H9 (cell line): ENCODE data around the gene ARHGAP25. TPM values are rescaled to one million over a fixed set of nuclear protein-coding genes. Genes with fewer than 3 reads are reported as not detected.

Source experiments
- DNase-seq: peaks from one replicate; pipeline ENCODE4 v3.0.0-alpha.2; 2017
- H2AFZ ChIP-seq: one replicate; pipeline ENCODE4 v1.6.1; 2013; ENCODE audit warnings: mild to moderate bottlenecking, low read length, control low read depth, moderate library complexity
- H2AK5ac ChIP-seq: 2 replicates; pipeline ENCODE4 v1.6.1; 2013; ENCODE audit warnings: low read length, control low read depth, mixed read lengths; ENCODE audit not compliant: insufficient read length
- H2BK120ac ChIP-seq: one replicate; pipeline ENCODE4 v1.6.1; 2013; ENCODE audit warnings: low read depth, mild to moderate bottlenecking, low read length, control low read depth, inconsistent platforms; ENCODE audit not compliant: poor library complexity, severe bottlenecking
- H2BK12ac ChIP-seq: 2 replicates; pipeline ENCODE4 v1.6.1; 2013; ENCODE audit warnings: low read length, control low read depth, mixed read lengths, low read depth; ENCODE audit not compliant: insufficient read length
- H2BK15ac ChIP-seq: 2 replicates; pipeline ENCODE4 v1.6.1; 2013; ENCODE audit warnings: low read depth, low read length, control low read depth
- H2BK20ac ChIP-seq: one replicate; pipeline ENCODE4 v1.6.1; 2013; ENCODE audit warnings: low read depth, mild to moderate bottlenecking, low read length, control low read depth, inconsistent platforms; ENCODE audit not compliant: poor library complexity, severe bottlenecking
- H2BK5ac ChIP-seq: 2 replicates; pipeline ENCODE4 v1.6.1; 2013; ENCODE audit warnings: low read length, control low read depth, mixed read lengths; ENCODE audit not compliant: insufficient read length
- H3K14ac ChIP-seq: 2 replicates; pipeline ENCODE4 v1.6.1; 2013; ENCODE audit warnings: low read length, control low read depth; ENCODE audit not compliant: insufficient read depth
- H3K18ac ChIP-seq: 2 replicates; pipeline ENCODE4 v1.6.1; 2013; ENCODE audit warnings: low read depth, mild to moderate bottlenecking, mixed read lengths, low read length, control low read depth; ENCODE audit not compliant: insufficient read length
- H3K23ac ChIP-seq: 2 replicates; pipeline ENCODE4 v1.6.1; 2013; ENCODE audit warnings: low read length, control low read depth, mixed read lengths, low read depth; ENCODE audit not compliant: insufficient read length
- H3K23me2 ChIP-seq: 2 replicates; pipeline ENCODE4 v1.6.1; 2013; ENCODE audit warnings: low read depth, mild to moderate bottlenecking, mixed read lengths, low read length, control low read depth; ENCODE audit not compliant: insufficient read length, poor library complexity, severe bottlenecking
- H3K27ac ChIP-seq: 2 replicates; pipeline ENCODE4 v1.5.1; 2013; ENCODE audit warnings: low read length, control low read depth, mixed read lengths, low read depth; ENCODE audit not compliant: insufficient read length
- H3K27me3 ChIP-seq: 2 replicates; pipeline ENCODE4 v1.6.1; 2013; ENCODE audit warnings: low read length, control low read depth, inconsistent platforms; ENCODE audit not compliant: insufficient read depth
- H3K4ac ChIP-seq: 2 replicates; pipeline ENCODE4 v1.6.1; 2013; ENCODE audit warnings: low read depth, mild to moderate bottlenecking, control low read depth, inconsistent platforms, low read length, moderate library complexity
- H3K4me1 ChIP-seq: 2 replicates; pipeline ENCODE4 v1.6.1; 2013; ENCODE audit warnings: low read length, control low read depth, inconsistent platforms; ENCODE audit not compliant: insufficient read depth
- H3K4me2 ChIP-seq: 2 replicates; pipeline ENCODE4 v1.6.1; 2013; ENCODE audit warnings: low read length, control low read depth, mixed read lengths; ENCODE audit not compliant: insufficient read length, insufficient read depth
- H3K56ac ChIP-seq: 2 replicates; pipeline ENCODE4 v1.6.1; 2013; ENCODE audit warnings: low read depth, mild to moderate bottlenecking, mixed read lengths, low read length, control low read depth; ENCODE audit not compliant: insufficient read length
- H3K79me1 ChIP-seq: 2 replicates; pipeline ENCODE4 v1.6.1; 2013; ENCODE audit warnings: low read depth, mild to moderate bottlenecking, moderate library complexity, low read length, control low read depth, inconsistent platforms; ENCODE audit not compliant: insufficient read depth, poor library complexity, severe bottlenecking
- H3K79me2 ChIP-seq: 2 replicates; pipeline ENCODE4 v1.6.1; 2013; ENCODE audit warnings: low read length, control low read depth, inconsistent platforms; ENCODE audit not compliant: insufficient read depth
- H3K9ac ChIP-seq: 2 replicates; pipeline ENCODE4 v1.6.1; 2013; ENCODE audit warnings: low read length, control low read depth, mixed read lengths; ENCODE audit not compliant: insufficient read length; ENCODE audit errors: extremely low read depth
- H3K9me3 ChIP-seq: one replicate; pipeline ENCODE4 v1.6.1; 2013; ENCODE audit warnings: low read depth, low read length, inconsistent platforms; ENCODE audit not compliant: control insufficient read depth
- H3T11ph ChIP-seq: one replicate; pipeline ENCODE4 v1.6.1; 2013; ENCODE audit warnings: mild to moderate bottlenecking, low read length, control low read depth, inconsistent platforms
- H4K20me1 ChIP-seq: one replicate; pipeline ENCODE4 v1.6.1; 2013; ENCODE audit not compliant: control insufficient read depth, insufficient read length, insufficient read depth
- H4K5ac ChIP-seq: 2 replicates; pipeline ENCODE4 v1.6.1; 2013; ENCODE audit warnings: low read depth, mild to moderate bottlenecking, mixed read lengths, low read length, control low read depth; ENCODE audit not compliant: insufficient read length
- H4K8ac ChIP-seq: replicated peaks from 2 replicates; pipeline ENCODE4 v1.6.1; 2013; ENCODE audit warnings: low read length, control low read depth, mixed read lengths, low read depth; ENCODE audit not compliant: insufficient read length
- H4K91ac ChIP-seq: 2 replicates; pipeline ENCODE4 v1.6.1; 2013; ENCODE audit warnings: low read depth, mild to moderate bottlenecking, moderate library complexity, mixed read lengths, low read length, control low read depth; ENCODE audit not compliant: insufficient read length
- H3K27ac Mint-ChIP-seq, 3 experiments: 2 replicates in 2 of 3; 3 replicates in 1 of 3; pipeline ENCODE4 v1.8.0; 2020 to 2021; ENCODE audit warnings: mixed read lengths in 3 of 3, mild to moderate bottlenecking in 1 of 3, moderate library complexity in 1 of 3
- H3K27me3 Mint-ChIP-seq: 2 replicates; pipeline ENCODE4 v1.8.0; 2021; ENCODE audit warnings: low read depth, mild to moderate bottlenecking, moderate library complexity, mixed read lengths
- H3K36me3 Mint-ChIP-seq, 3 experiments: 2 replicates in 2 of 3; 3 replicates in 1 of 3; pipeline ENCODE4 v1.8.0; 2020 to 2021; ENCODE audit warnings: low read depth in 3 of 3, mixed read lengths in 3 of 3; ENCODE audit not compliant: insufficient read depth in 1 of 3
- H3K4me1 Mint-ChIP-seq, 2 experiments: 2 replicates each; pipeline ENCODE4 v1.8.0; 2020; ENCODE audit warnings: mixed read lengths in 2 of 2
- H3K4me3 Mint-ChIP-seq, 2 experiments: 2 replicates in 1 of 2; 3 replicates in 1 of 2; pipeline ENCODE4 v1.8.0; 2020 to 2021; ENCODE audit warnings: mild to moderate bottlenecking in 2 of 2, mixed read lengths in 2 of 2, moderate library complexity in 1 of 2
- H3K9me3 Mint-ChIP-seq, 2 experiments: 2 replicates in 1 of 2; 3 replicates in 1 of 2; pipeline ENCODE4 v1.8.0; 2020; ENCODE audit warnings: mild to moderate bottlenecking in 2 of 2, mixed read lengths in 2 of 2, moderate library complexity in 1 of 2
- WGBS: extraction: QIAGEN DNeasy Blood & Tissue Kit; methylation state at CpG from one replicate; pipeline ENCODE4 v1.1.7; 2013; ENCODE audit warnings: missing lambda C conversion rate, low lambda C conversion rate, mixed read lengths; ENCODE audit not compliant: insufficient read length; ENCODE audit errors: extremely low coverage; 5-methylcytosine and 5-hydroxymethylcytosine counted together
- total RNA-seq: library from RNA; stranded (reverse); gene quantifications from 2 replicates; pipeline ENCODE4 v1.2.1, GENCODE V29; 2021
- TF ChIP-seq, protein P1 (sequence below): fragments of 200-600 bp; sonication (generic); conservative IDR thresholded peaks from 3 replicates; pipeline ENCODE4 v1.8.0; 2021; ENCODE audit warnings: antibody characterized with exemption, mild to moderate bottlenecking

ARHGAP25 gene
- total RNA-seq, 1 experiment from 2014 or later, result 1.3 TPM

DNA sequence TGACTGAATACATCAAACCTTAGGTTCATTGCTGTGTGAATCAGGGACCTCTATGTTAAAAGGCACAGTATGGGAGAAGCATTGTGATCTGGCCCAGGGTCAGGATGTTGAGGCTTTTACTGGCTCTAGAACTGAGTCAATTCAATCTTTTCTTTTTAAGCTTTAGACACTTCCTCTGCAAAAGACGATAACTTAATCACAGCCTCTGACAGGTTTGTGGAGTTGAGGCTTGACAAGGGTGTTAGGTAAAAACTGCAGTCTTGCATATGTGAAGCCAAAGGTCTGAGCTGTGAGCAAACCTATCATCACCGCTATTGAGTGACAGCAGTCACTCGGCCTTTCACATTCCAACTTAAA is 17.3 kb upstream of the ARHGAP25 start:
- Histone ChIP-seq H3K4ac (no peak overlapping the region), H3T11ph (no peak overlapping the region), H3K23me2 (no peaks in the 10 kb centered on the region), H2BK15ac (no peak overlapping the region), H3K79me1 (no peaks in the 10 kb centered on the region), H3K23ac (no peak overlapping the region), H3K4me1 (peaks cover 3% of the 10 kb centered on the region; the same call in 1 of the 2 replicates), H3K4me2 (no peak overlapping the region), H3K9ac (no peak overlapping the region), H3K9me3 (no peaks in the 10 kb centered on the region), H4K20me1 (no peaks in the 10 kb centered on the region), H2BK20ac (no peak overlapping the region), H4K91ac (no peak overlapping the region), H2BK5ac (no peak overlapping the region), H3K79me2 (no peaks in the 10 kb centered on the region), H2AFZ (no peak overlapping the region), H3K18ac (no peak overlapping the region), H2BK12ac (no peak overlapping the region), H2AK5ac (no peak overlapping the region), H3K27me3 (no peaks in the 10 kb centered on the region), H4K8ac (no peak overlapping the region), H3K27ac (no peak overlapping the region), H2BK120ac (no peak overlapping the region), H4K5ac (no peak overlapping the region), H3K14ac (no peak overlapping the region), H3K56ac (no peak overlapping the region)
- Mint-ChIP-seq H3K27ac (no peak overlapping the region), H3K4me3 (no peak overlapping the region), H3K9me3 (no peaks in the 10 kb centered on the region), H3K4me1 (peaks cover 6% of the 10 kb centered on the region in 2 experiments; a peak in 3 of 4 replicates), H3K27me3 (no peaks in the 10 kb centered on the region), H3K36me3 (no peaks in the 10 kb centered on the region)
- DNase-seq, result no peak
- TF ChIP-seq, protein P1, sequence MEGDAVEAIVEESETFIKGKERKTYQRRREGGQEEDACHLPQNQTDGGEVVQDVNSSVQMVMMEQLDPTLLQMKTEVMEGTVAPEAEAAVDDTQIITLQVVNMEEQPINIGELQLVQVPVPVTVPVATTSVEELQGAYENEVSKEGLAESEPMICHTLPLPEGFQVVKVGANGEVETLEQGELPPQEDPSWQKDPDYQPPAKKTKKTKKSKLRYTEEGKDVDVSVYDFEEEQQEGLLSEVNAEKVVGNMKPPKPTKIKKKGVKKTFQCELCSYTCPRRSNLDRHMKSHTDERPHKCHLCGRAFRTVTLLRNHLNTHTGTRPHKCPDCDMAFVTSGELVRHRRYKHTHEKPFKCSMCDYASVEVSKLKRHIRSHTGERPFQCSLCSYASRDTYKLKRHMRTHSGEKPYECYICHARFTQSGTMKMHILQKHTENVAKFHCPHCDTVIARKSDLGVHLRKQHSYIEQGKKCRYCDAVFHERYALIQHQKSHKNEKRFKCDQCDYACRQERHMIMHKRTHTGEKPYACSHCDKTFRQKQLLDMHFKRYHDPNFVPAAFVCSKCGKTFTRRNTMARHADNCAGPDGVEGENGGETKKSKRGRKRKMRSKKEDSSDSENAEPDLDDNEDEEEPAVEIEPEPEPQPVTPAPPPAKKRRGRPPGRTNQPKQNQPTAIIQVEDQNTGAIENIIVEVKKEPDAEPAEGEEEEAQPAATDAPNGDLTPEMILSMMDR, result no peak
- no CpG with 5 or more reads among the region's 3 CpGs for WGBS
